ENCODE measurements around the gene ABAT. TPM values are rescaled to one million over a fixed set of nuclear protein-coding genes. Genes with fewer than 3 reads are reported as not detected.

ABAT gene
- total RNA-seq, 1 experiment from 2014 or later, result 4.7 TPM

GRCh38 chr16:8645141-8645521 lies 29.3 kb upstream of the ABAT start:
- H3K9me3 ChIP-seq (ENCODE audit: control insufficient read depth in 1 of 2, insufficient read depth in 1 of 2, low read depth in 1 of 2, low read length in 2 of 2), result no peaks in the 10 kb centered on the region
- DNase-seq (ENCODE audit: low read depth, low spot score), result no peak
- BruUV-seq (replicated peaks), result no TSS peak
- H3K36me3 ChIP-seq (ENCODE audit: control insufficient read depth in 1 of 2, insufficient read depth in 2 of 2, low read length in 2 of 2), result peaks cover 35 to 42% of the 10 kb centered on the region in 2 experiments; a peak in 3 of 4 replicates
- TF ChIP-seq ZNF274 (IDR thresholded peaks at IDR 0.05; ENCODE audit: low read depth, low read length) (no peak), JUND (IDR thresholded peaks at IDR 0.05) (no peak), SIN3A (IDR thresholded peaks at IDR 0.05; ENCODE audit: low read depth) (no peak), POLR2A (IDR thresholded peaks at IDR 0.05; ENCODE audit: borderline replicate concordance, extremely low read depth, insufficient read depth, insufficient read length) (no peak), REST (IDR thresholded peaks at IDR 0.05; ENCODE audit: low read depth) (no peak), MAX (IDR thresholded peaks at IDR 0.05) (no peak)
- TF ChIP-seq, protein P1, sequence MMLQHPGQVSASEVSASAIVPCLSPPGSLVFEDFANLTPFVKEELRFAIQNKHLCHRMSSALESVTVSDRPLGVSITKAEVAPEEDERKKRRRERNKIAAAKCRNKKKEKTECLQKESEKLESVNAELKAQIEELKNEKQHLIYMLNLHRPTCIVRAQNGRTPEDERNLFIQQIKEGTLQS (IDR thresholded peaks at IDR 0.05), result no peak
- no peaks in the 10 kb centered on the region for H3K79me2 ChIP-seq (ENCODE audit: insufficient read depth, low read length)
- H3K4me1 ChIP-seq (ENCODE audit: control insufficient read depth in 1 of 2, insufficient read depth in 2 of 2, low read length in 2 of 2), result no peaks in the 10 kb centered on the region
- H3K27me3 ChIP-seq (ENCODE audit: insufficient read depth, low read length), result no peaks in the 10 kb centered on the region
- ChIA-PET RAD21 (ENCODE audit: low non-redundant PET in 1 of 2, low total read pairs in 2 of 2, uncharacterized antibody in 2 of 2, unreplicated experiment in 2 of 2) (no interaction called here), CTCF (no interaction called here), POLR2A (no interaction called here)
- H2AFZ ChIP-seq (ENCODE audit: low read depth, low read length, poor library complexity, severe bottlenecking), result no peak overlapping the region
- no peaks in the 10 kb centered on the region for H3K9me2 ChIP-seq (ENCODE audit: insufficient read depth)
- ATAC-seq, result no peak
- H3K9ac ChIP-seq (ENCODE audit: low read length), result no peak overlapping the region
- intact Hi-C loops (cut with micrococcal nuclease), result no loop called here
- no peak overlapping the region for H3K27ac ChIP-seq (ENCODE audit: low read depth, low read length)
- H3K4me3 ChIP-seq (replicated peaks in 1 of 2; ENCODE audit: low read depth in 1 of 2, low read length in 2 of 2), result no peak overlapping the region
- H3K4me2 ChIP-seq (ENCODE audit: low read length), result no peak overlapping the region
- no peaks in the 10 kb centered on the region for H4K20me1 ChIP-seq (ENCODE audit: insufficient read depth)
